Measurements from ENCODE around the gene SLC35F3.
"Not testable (repeated sequence)": the region's sequence is repeated elsewhere in the genome, so short reads cannot be mapped to it uniquely, and the experiment has no call there.

Gene SLC35F3

DNA sequence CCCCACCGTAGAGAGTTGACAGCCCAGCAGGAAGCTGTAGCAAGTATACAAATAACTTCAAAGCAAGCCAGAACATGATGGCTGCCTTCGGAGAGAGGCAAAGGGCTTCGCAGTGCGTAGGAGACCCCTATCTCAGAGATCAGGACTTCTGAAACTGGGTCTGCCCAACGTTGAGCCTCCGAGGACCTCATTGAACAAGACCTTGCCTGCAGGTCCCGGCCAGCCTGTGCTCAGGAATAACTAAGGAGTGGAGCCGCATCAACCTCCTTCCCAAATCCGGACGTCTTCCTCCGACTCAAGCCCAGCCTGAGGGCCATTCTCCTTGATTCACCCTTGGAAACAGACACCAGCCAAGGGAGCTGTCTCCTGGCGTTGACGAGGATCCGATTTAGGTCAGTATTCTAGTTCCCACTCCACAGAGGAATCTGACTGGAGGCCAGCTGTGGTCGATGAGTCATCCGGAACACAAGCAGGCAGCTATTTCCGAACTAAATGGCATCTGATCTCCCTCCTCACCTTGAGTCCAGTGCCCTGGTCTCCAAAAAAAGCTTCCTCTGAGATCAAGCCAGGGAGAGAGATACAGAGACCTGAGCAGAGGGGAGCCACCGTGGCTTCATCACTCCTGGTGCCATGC, 302.3 kb downstream of the SLC35F3 start:
- DNase-seq = no peak

GRCh38 chr1:234208351-234208750, 303.9 kb downstream of the SLC35F3 start:
- no peak for DNase-seq

GRCh38 chr1:234208791-234209190, 304.3 kb downstream of the SLC35F3 start:
- no peak for DNase-seq

GRCh38 chr1:234210429-234210828, 306.0 kb downstream of the SLC35F3 start:
- not testable (repeated sequence) for DNase-seq

DNA sequence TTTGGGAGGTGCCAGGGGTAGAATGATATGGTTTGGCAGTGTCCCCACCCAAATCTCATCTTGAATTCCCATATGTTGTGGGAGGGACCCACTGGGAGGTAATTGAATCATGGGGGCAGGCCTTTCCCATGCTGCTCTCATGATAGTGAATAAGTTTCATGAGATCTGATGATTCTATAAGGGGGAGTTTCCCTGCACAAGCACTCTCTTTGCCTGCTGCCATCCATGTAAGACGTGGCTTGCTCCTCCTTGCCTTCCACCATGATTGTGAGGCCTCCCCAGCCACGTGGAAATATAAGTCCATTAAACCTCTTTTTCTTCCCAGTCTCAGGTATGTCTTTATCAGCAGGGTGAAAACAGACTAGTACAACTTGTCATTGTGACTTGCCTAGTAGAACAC, 307.4 kb downstream of the SLC35F3 start:
- not testable (repeated sequence) for DNase-seq

GRCh38 chr1:234212764-234213657, 308.5 kb downstream of the SLC35F3 start:
- DNase-seq = peak; percentile 75

- no peak for DNase-seq
Measured at GRCh38 chr1:234213658-234214128, 309.2 kb downstream of the SLC35F3 start.

GRCh38 chr1:234214129-234214910, 309.8 kb downstream of the SLC35F3 start:
- DNase-seq = no peak

- no peak for DNase-seq
Measured at GRCh38 chr1:234214911-234215892, 310.7 kb downstream of the SLC35F3 start.

DNA sequence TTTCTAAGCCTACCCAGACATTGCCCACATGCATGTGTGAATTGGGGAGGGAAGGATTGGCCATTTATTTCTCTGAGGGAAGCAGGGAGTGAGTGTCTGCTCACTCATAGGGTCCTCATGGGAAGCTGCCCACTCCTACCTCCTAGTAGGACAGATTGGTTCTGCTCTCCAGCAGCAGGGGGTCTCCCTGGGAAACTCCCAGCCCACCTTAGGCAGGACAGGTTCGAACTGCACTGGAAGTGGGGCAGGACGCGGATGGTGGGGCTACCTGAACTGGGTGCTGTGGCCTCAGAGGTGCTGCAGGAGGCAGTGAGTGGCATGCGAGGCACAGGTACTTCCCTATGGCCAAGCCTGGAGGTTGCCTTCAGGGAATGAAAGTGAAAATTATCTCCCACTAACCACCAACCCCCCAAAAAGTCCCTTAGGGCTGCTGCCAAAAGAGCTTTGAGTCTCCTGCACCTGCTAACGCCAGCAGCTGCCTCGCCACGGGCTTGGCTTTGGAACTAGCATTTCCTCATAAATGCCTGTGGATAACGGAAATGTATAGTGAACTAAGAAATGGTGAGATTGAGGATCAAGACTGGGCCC, 311.7 kb downstream of the SLC35F3 start:
- no peak for DNase-seq

- DNase-seq = no peak
Measured at GRCh38 chr1:234217316-234217840, 312.9 kb downstream of the SLC35F3 start.

GRCh38 chr1:234218078-234218477, 313.6 kb downstream of the SLC35F3 start:
- no peak for DNase-seq

GRCh38 chr1:234219711-234220110, 315.2 kb downstream of the SLC35F3 start:
- DNase-seq = no peak

- DNase-seq = no peak
Measured at GRCh38 chr1:234221601-234222000, 317.1 kb downstream of the SLC35F3 start.

GRCh38 chr1:234222561-234223280, 318.2 kb downstream of the SLC35F3 start:
- no peak for DNase-seq

DNA sequence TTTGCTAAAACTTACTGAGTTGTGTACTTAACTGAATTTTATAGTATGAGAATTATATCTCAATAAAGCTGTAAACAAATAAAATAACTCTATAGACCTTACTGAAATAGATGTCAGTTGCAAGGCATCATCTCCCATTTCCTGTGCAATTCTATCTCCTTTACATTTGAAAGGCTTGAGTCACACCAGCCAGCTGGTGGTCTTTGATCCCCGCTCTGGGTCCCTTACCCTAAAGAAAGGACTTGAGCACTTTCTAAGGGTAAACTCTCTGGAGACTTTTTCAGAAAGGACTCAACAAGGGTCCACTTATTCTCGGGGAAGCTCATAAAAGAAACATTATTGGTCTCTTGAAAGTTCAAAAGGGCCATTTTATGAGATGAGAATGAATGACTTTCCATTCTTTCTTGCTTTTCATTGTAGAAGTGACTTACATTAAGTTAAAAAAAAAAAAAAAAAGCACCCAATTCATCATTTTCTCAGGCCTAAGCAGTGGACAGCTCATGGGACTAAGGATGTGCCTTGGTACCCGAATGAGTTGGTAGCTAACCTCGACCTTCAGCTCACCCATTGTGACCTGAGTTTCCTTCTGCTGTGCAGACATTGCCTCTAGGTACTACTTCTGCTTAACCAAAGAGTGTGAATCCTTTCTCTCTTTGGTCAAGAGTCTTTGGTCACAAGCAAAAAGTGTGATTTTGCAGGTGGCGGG, 321.8 kb downstream of the SLC35F3 start:
- no peak for DNase-seq

DNA sequence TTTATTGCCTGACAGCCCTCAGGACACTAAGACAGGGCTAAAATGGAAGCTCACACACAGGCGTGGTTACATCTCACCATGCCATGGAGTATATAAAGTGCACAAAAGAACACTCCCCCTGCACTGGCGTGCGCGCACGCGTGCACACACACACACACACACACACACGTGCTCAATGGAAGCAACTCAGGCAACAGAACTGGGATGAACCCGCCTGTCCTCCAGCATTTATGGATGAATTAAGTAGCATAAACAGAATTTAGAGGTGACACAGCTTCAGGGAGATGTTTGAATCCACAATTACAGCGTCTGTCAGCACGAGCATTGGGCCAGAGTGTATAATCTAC, 322.3 kb downstream of the SLC35F3 start:
- DNase-seq = no peak

GRCh38 chr1:234229581-234230387, 325.3 kb downstream of the SLC35F3 start:
- DNase-seq = no peak

GRCh38 chr1:234230414-234230862, 326.0 kb downstream of the SLC35F3 start:
- DNase-seq = peak; percentile 29
